Stimulated activated CD4-positive, alpha-beta T cell treated with anti-CD3 and anti-CD28 coated beads, Interleukin-4, amount 100 ng/mL, for 24 hours (primary cell): ENCODE measurements around the gene AMN1.
"Not testable (repeated sequence)": the region's sequence is repeated elsewhere in the genome, so short reads cannot be mapped to it uniquely, and the experiment has no call there.

Experiments
- DNase-seq: peaks from one replicate; pipeline ENCODE4 v3.0.0-alpha.2; 2020

Gene AMN1

GRCh38 chr12:31672521-31672920 lies 56.3 kb downstream of the AMN1 start:
- DNase-seq = no peak

GRCh38 chr12:31669582-31669981 lies 59.2 kb downstream of the AMN1 start:
- DNase-seq = not testable (repeated sequence)

- DNase-seq = no peak
Measured at GRCh38 chr12:31669020-31669419, 59.8 kb downstream of the AMN1 start.

- no peak for DNase-seq
Measured at GRCh38 chr12:31664038-31664437, 64.8 kb downstream of the AMN1 start.

- DNase-seq = no peak
Measured at GRCh38 chr12:31663576-31663975, 65.2 kb downstream of the AMN1 start.

- no peak for DNase-seq
Measured at GRCh38 chr12:31662176-31662849, 66.5 kb downstream of the AMN1 start.

- peak; percentile 95 for DNase-seq
Measured at GRCh38 chr12:31659087-31659942, 69.5 kb downstream of the AMN1 start, which contains the start of gene ETFBKMT. Gene ETFBKMT, plus strand, starts transcription at chr12:31659688. Its CDS starts 2,266 bp downstream, at chr12:31661954.

GRCh38 chr12:31658471-31659086 lies 70.2 kb downstream of the AMN1 start:
- no peak for DNase-seq

GRCh38 chr12:31655792-31656191 lies 73.0 kb downstream of the AMN1 start:
- no peak for DNase-seq

GRCh38 chr12:31655208-31655607 lies 73.6 kb downstream of the AMN1 start:
- DNase-seq = no peak

GRCh38 chr12:31651893-31652521 lies 76.8 kb downstream of the AMN1 start:
- no peak for DNase-seq

GRCh38 chr12:31650918-31651317 lies 77.9 kb downstream of the AMN1 start:
- no peak for DNase-seq

- no peak for DNase-seq
Measured at GRCh38 chr12:31647086-31647491, 81.7 kb downstream of the AMN1 start.

- DNase-seq = no peak
Measured at GRCh38 chr12:31645924-31646323, 82.9 kb downstream of the AMN1 start.

GRCh38 chr12:31644536-31644935 lies 84.3 kb downstream of the AMN1 start:
- DNase-seq = no peak

- no peak for DNase-seq
Measured at GRCh38 chr12:31641509-31642090, 87.2 kb downstream of the AMN1 start.

GRCh38 chr12:31634620-31635019 lies 94.2 kb downstream of the AMN1 start:
- no peak for DNase-seq

GRCh38 chr12:31633464-31633863 lies 95.4 kb downstream of the AMN1 start:
- no peak for DNase-seq

GRCh38 chr12:31631809-31632208 lies 97.0 kb downstream of the AMN1 start:
- DNase-seq = no peak

- no peak for DNase-seq
Measured at GRCh38 chr12:31631023-31631724, 97.6 kb downstream of the AMN1 start.

GRCh38 chr12:31629756-31630732 lies 98.8 kb downstream of the AMN1 start:
- no peak for DNase-seq
